ENCODE results near the gene BHLHE40. TPM values are rescaled to one million over a fixed set of nuclear protein-coding genes. Genes with fewer than 3 reads are reported as not detected.

Gene BHLHE40
- total RNA-seq, 1 experiment from 2014 or later, result 3.5 TPM

DNA sequence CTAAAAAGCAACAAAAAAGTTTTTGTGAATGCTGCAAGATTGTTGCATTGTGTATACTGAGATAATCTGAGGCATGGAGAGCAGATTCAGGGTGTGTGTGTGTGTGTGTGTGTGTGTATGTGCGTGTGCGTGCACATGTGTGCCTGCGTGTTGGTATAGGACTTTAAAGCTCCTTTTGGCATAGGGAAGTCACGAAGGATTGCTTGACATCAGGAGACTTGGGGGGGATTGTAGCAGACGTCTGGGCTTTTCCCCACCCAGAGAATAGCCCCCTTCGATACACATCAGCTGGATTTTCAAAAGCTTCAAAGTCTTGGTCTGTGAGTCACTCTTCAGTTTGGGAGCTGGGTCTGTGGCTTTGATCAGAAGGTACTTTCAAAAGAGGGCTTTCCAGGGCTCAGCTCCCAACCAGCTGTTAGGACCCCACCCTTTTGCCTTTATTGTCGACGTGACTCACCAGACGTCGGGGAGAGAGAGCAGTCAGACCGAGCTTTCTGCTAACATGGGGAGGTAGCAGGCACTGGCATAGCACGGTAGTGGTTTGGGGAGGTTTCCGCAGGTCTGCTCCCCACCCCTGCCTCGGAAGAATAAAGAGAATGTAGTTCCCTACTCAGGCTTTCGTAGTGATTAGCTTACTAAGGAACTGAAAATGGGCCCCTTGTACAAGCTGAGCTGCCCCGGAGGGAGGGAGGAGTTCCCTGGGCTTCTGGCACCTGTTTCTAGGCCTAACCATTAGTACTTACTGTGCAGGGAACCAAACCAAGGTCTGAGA, 4.7 kb downstream of the BHLHE40 start:
- peak; percentile 39 for DNase-seq (ENCODE audit: low spot score)
- BruUV-seq (replicated peaks), result no TSS peak
- H3K4me3 ChIP-seq (ENCODE audit: low read depth, low read length, poor library complexity, severe bottlenecking), result no peak overlapping the region
- H3K27me3 ChIP-seq (replicated peaks; ENCODE audit: insufficient read depth, low read depth, low read length, poor library complexity), result no peaks in the 10 kb centered on the region
- CTCF ChIA-PET, result interaction anchor here (0.5 kb wide), 1 partner anchor 898 kb away, joined by 3 read pairs; no protein-coding TSS in a partner anchor
- intact Hi-C loops (cut with micrococcal nuclease; ENCODE audit: unreplicated experiment), result no loop called here
- TF ChIP-seq EZH2 (IDR thresholded peaks at IDR 0.05; ENCODE audit: borderline replicate concordance, low read depth, low read length, poor library complexity, severe bottlenecking), result no peak
- TF ChIP-seq, protein P1, sequence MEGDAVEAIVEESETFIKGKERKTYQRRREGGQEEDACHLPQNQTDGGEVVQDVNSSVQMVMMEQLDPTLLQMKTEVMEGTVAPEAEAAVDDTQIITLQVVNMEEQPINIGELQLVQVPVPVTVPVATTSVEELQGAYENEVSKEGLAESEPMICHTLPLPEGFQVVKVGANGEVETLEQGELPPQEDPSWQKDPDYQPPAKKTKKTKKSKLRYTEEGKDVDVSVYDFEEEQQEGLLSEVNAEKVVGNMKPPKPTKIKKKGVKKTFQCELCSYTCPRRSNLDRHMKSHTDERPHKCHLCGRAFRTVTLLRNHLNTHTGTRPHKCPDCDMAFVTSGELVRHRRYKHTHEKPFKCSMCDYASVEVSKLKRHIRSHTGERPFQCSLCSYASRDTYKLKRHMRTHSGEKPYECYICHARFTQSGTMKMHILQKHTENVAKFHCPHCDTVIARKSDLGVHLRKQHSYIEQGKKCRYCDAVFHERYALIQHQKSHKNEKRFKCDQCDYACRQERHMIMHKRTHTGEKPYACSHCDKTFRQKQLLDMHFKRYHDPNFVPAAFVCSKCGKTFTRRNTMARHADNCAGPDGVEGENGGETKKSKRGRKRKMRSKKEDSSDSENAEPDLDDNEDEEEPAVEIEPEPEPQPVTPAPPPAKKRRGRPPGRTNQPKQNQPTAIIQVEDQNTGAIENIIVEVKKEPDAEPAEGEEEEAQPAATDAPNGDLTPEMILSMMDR (conservative IDR thresholded peaks at IDR 0.05; ENCODE audit: low read depth, low read length), result no peak
- H3K36me3 ChIP-seq (ENCODE audit: insufficient read depth, low read length, poor library complexity, severe bottlenecking), result peaks cover 4% of the 10 kb centered on the region
- peaks cover 35% of the 10 kb centered on the region for H3K4me1 ChIP-seq (ENCODE audit: insufficient read depth, low read length, poor library complexity, severe bottlenecking)
- no peaks in the 10 kb centered on the region for H3K9me3 ChIP-seq (ENCODE audit: low read depth, low read length, poor library complexity, severe bottlenecking)
- H3K27ac ChIP-seq (ENCODE audit: low read depth, low read length, poor library complexity, severe bottlenecking), result peak overlapping the region; percentile 24
- POLR2A ChIA-PET (ENCODE audit: low non-redundant PET), result no interaction called here

DNA sequence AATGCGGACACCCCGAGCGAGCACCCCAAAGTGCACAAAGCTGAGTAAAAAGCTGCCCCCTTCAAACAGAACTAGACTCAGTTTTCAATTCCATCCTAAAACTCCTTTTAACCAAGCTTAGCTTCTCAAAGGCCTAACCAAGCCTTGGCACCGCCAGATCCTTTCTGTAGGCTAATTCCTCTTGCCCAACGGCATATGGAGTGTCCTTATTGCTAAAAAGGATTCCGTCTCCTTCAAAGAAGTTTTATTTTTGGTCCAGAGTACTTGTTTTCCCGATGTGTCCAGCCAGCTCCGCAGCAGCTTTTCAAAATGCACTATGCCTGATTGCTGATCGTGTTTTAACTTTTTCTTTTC, 5.3 kb downstream of the BHLHE40 start:
- Histone ChIP-seq H3K9me3 (ENCODE audit: low read depth, low read length, poor library complexity, severe bottlenecking) (no peaks in the 10 kb centered on the region), H3K27ac (ENCODE audit: low read depth, low read length, poor library complexity, severe bottlenecking) (peak overlapping the region; percentile 24), H3K27me3 (replicated peaks; ENCODE audit: insufficient read depth, low read depth, low read length, poor library complexity) (no peaks in the 10 kb centered on the region), H3K36me3 (ENCODE audit: insufficient read depth, low read length, poor library complexity, severe bottlenecking) (peaks cover 4% of the 10 kb centered on the region), H3K4me3 (ENCODE audit: low read depth, low read length, poor library complexity, severe bottlenecking) (no peak overlapping the region), H3K4me1 (ENCODE audit: insufficient read depth, low read length, poor library complexity, severe bottlenecking) (peaks cover 35% of the 10 kb centered on the region)
- ChIA-PET POLR2A (ENCODE audit: low non-redundant PET) (no interaction called here), CTCF (no interaction called here)
- no peak for DNase-seq (ENCODE audit: low spot score)
- BruUV-seq (replicated peaks), result no TSS peak
- TF ChIP-seq, protein P1 (conservative IDR thresholded peaks at IDR 0.05; ENCODE audit: low read depth, low read length), result no peak
- TF ChIP-seq EZH2 (IDR thresholded peaks at IDR 0.05; ENCODE audit: borderline replicate concordance, low read depth, low read length, poor library complexity, severe bottlenecking), result no peak
- intact Hi-C loops (cut with micrococcal nuclease; ENCODE audit: unreplicated experiment), result no loop called here

DNA sequence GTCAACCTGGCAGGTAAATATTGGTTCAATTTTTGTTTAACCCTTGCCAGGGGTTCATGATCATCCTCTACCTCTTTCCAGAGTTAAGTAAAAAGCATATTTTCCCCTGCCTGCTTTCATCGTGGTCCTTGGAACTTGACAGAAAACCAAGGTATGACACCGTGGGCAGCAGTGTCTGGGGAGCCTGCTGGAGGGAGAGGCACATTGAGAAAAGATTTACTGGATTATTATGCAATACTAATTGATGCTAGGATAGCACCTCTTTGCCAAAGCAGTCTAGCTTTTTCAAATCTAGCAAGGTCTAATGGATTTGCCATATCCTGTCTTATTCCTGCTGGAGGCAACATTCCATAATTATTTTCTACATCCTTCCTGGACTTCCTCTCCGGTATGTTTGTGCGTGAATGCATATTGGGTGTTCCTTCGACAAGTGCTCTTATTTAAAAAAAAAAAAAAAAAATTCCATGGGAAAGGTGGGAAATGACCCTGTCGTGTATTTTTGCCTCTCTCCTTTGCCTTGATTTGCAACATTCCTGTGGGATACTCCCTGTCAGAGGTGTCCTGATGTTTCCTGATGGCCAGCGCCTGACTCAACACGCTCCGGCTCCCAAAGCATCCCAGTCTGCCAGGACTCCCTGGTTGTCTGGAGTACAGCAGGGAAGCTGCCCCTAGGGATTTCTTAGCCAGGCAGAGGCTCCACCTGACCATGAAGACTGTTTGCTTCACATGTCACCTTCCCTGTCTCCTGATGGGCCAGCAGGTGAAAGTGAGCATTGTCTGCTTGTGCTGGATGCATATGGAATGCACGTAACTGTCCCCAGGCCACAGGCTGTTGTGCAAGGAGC, 6.3 kb downstream of the BHLHE40 start:
- CTCF ChIA-PET, result no interaction called here
- intact Hi-C loops (cut with micrococcal nuclease; ENCODE audit: unreplicated experiment), result no loop called here
- peaks cover 29% of the 10 kb centered on the region for H3K4me1 ChIP-seq (ENCODE audit: insufficient read depth, low read length, poor library complexity, severe bottlenecking)

More for the DNA sequence above, 6.3 kb downstream of the BHLHE40 start:
- Histone ChIP-seq H3K9me3 (ENCODE audit: low read depth, low read length, poor library complexity, severe bottlenecking) (no peaks in the 10 kb centered on the region), H3K27ac (ENCODE audit: low read depth, low read length, poor library complexity, severe bottlenecking) (no peak overlapping the region), H3K27me3 (replicated peaks; ENCODE audit: insufficient read depth, low read depth, low read length, poor library complexity) (no peaks in the 10 kb centered on the region), H3K4me3 (ENCODE audit: low read depth, low read length, poor library complexity, severe bottlenecking) (no peak overlapping the region), H3K36me3 (ENCODE audit: insufficient read depth, low read length, poor library complexity, severe bottlenecking) (peaks cover 4% of the 10 kb centered on the region)
- DNase-seq (ENCODE audit: low spot score), result no peak
- no TSS peak for BruUV-seq (replicated peaks)
- POLR2A ChIA-PET (ENCODE audit: low non-redundant PET), result no interaction called here
- no peak for TF ChIP-seq EZH2 (IDR thresholded peaks at IDR 0.05; ENCODE audit: borderline replicate concordance, low read depth, low read length, poor library complexity, severe bottlenecking)
- TF ChIP-seq, protein P1 (conservative IDR thresholded peaks at IDR 0.05; ENCODE audit: low read depth, low read length), result no peak
